CD1c-positive myeloid dendritic cell (primary cell): Measurements from ENCODE around the gene YPEL3.
A peak's percentile ranks its signal among the peaks of the same experiment; 100 is the strongest.

Source experiments
- DNase-seq: peaks from one replicate; pipeline ENCODE4 v3.0.0-alpha.2; 2016; ENCODE audit errors: extremely low spot score

The YPEL3 gene

GRCh38 chr16:30090610-30091331, 5.2 kb downstream of the YPEL3 start:
- no peak for DNase-seq

DNA sequence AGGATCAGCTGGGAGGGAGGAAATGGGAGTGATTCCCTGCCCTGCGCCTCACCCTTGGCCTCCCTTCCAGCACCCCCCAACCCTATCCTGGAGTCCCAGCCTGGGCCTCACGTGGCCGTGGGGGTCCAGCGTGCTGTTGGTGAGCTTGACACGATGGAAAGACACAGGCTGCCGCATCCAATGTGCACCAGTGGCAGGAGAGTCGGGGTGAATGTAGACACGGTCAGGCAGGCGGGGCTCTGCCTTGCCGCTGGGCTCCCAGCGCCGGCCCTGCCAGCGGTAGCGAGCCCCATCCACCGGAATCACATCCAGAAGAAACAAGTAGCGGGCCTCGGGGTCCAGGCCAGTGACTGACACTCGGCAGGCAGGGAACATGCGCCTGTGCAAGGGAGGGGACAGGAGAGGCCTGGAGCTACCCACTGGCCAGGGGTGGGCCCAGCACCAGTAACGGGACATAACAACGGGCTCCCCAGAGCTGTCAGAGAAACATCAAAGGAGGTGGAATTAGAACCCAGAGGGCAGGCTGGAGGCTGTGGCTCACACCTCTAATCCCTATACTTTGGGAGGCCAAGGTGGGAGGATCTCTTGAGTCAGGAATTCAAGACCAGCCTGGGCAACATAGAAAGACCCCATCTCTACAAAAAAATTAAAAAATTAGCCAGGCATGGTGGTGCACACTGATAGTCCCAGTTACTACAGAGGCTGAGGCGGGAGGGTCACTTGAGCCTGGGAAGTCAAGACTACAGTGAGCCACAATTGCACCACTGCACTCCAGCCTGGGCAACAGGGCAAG, 7.0 kb downstream of the YPEL3 start:
- no peak for DNase-seq

GRCh38 chr16:30088237-30088831, 7.7 kb downstream of the YPEL3 start:
- no peak for DNase-seq

DNA sequence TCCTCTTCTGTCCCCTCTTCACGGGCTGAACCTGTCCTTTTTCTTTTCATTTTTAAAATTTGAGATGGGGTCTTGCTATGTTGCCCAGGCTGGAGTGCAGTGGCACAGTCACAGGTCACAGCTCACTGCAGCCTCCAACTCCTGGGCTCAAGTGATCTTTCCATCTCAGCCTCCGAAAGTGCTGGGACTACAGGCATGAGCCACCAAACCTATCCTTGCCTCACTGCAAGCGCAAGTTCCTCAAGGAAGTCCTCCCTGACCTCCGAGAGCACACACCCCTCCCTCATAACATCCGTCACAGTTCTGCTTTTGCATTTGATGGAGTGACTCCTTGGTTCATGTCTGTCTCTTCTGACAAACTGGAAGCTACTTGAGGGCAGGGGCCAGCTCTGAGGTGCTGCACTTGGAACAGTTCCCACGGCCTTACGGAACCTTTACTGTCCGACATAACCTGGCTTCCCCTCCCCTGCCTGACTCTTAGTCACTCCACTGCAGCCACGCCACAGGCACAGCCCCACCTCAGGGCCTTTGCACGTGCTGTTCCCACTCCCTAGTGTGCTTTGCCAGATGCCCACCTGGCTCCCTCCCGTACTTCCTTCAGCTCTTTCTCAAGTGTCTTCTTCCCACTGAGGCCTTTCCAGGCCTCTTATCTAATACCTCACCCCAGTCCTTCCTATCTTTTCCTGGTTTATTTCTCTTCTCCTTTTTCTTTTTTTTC, 8.7 kb downstream of the YPEL3 start:
- peak; percentile 88 for DNase-seq

- DNase-seq = no peak
Observed at GRCh38 chr16:30086291-30087140, 9.5 kb downstream of the YPEL3 start.

- DNase-seq = no peak
Observed at GRCh38 chr16:30085820-30086219, 10.2 kb downstream of the YPEL3 start.

DNA sequence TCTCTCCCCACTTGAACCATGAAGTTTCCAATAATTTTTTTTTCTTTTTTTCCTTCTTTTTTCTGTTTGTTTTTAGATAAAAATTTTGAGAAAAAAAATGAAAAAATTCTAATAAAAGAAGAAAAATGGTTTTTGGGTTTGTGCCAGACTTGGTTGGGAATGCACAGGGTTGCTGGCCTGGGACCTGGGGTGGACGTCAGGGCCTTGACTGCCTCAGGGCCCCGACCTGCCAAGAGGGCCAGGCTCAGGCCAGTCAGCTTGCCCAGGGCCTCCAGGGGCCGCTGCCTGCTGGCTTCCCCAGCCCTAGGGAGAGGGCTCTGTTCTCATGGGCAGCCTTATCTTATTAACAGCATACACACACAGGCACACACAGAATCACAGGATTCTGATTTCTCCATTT, 10.8 kb downstream of the YPEL3 start:
- DNase-seq = no peak

DNA sequence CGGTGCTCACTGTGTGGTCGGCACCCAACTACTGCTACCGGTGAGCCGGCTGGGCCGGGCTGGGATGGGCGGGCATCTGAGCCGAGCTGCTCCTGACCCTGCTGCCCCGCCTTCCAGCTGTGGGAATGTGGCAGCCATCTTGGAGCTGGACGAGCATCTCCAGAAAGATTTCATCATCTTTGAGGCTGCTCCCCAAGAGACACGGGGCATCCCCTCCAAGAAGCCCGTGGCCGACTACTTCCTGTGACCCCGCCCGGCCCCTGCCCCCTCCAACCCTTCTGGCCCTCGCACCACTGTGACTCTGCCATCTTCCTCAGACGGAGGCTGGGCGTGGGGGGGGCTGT, 11.2 kb downstream of the YPEL3 start:
- DNase-seq = no peak

- no peak for DNase-seq
Observed at GRCh38 chr16:30084096-30084815, 11.8 kb downstream of the YPEL3 start.

GRCh38 chr16:30083216-30084055, 12.6 kb downstream of the YPEL3 start:
- DNase-seq = no peak

- no peak for DNase-seq
Observed at GRCh38 chr16:30082545-30083090, 13.4 kb downstream of the YPEL3 start.

- no peak for DNase-seq
Observed at GRCh38 chr16:30079480-30079879, 16.5 kb downstream of the YPEL3 start.

DNA sequence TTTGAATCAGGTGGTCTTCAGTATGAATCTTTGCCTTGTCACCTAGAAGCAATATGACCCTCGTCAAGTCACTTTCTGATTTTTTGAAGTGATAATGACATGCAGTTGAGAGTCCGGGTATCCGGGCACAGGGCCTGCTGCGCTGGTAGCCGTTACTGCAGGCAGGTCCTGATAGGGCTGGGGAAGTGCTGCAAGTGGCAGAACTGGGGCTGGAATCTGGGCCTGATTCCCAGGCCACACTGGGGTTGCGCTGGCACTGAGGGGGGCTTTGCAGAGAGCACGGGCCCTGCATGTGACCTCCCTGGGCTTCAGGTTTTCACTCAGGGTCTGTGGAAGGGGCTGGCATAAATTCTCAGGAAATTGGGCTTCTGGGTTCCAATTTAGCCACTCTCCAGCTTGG, 17.3 kb downstream of the YPEL3 start:
- DNase-seq = no peak

DNA sequence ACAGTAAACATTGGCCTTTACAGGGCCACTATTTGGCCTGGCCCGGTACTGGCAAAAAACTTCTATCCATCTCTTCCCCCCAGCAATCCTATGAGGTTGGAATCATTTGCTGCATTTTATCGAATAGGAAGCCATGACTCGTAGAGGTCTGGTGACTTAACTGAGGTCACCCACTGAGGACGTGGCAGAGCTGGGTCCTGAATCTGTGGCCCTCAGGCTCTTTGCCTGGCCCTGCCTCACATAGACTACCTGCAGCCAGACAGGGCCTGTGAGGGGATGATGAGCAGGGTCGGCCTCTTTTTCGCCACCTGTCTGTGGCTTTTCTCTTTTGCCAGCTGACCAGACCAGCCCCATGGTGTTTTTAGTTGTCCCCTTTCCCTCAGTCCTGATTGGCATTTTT, 18.4 kb downstream of the YPEL3 start:
- no peak for DNase-seq

- no peak for DNase-seq
Observed at GRCh38 chr16:30076276-30076791, 19.7 kb downstream of the YPEL3 start.

DNA sequence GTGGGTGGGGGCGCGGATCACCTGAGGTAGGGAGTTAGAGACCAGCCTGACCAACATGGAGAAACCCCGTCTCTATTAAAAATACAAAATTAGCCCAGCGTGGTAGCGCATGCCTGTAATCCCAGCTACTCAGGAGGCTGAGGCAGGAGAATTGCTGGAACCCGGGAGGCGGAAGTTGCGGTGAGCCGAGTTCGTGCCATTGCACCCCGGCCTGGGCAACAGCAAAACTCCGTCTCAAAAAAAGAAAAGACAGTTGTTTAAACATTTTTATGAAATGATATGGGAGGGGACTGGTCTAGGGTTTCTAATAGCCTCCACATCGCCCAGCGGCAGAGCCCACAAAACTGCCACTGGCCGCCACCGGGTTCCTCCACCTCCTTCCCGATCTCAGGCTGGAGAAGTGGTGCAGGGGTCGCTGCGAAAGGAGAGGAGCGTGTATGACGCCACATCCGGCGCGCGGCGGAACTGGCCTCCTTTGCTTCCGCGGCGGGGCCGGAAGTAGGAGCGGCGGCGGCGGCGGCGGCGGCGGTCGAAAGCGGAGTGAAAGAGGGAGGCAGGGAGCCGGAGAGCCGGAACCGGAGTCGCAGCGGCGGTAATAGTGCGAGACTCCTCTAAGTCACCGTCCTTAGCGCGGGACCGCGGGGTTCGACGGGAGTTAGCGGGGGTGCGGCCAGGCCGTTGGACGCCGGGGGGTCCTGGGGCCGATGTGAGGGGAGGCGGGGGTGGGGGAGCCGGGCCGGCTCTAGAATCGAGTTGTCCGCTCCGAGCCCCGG, 20.3 kb downstream of the YPEL3 start, which contains the start of gene PPP4C:
TSS of gene PPP4C (plus strand) at position 492 of the 773 bp plus-strand sequence. CDS start 384 bp downstream, outside the sequence.
- DNase-seq = peak; percentile 93

DNA sequence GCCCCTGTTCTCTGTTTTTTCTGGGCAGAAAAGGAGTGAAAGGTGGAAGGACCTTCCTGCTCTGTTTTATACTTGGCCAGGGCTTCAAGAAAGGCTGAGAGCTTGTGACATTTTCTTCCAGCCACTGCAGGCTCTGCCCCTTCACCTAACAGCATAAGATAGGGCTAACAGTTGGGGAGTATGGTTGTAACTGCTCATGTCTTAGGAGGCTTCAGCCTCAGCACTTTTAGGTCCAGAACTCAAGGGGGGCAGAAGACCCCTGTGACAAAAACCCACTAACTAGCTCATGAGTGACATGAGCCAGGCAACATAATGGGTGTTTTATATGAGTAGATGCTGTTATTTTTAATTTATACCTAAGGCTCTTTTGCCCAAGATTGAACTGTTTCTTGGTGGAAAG, 25.5 kb downstream of the YPEL3 start:
- no peak for DNase-seq
